LoVo (cell line): ENCODE measurements around the gene ATRX.
"Not testable (repeated sequence)": the region's sequence is repeated elsewhere in the genome, so short reads cannot be mapped to it uniquely, and the experiment has no call there.

Source experiments
- DNase-seq: peaks from one replicate; pipeline ENCODE4 v3.0.0-alpha.2; 2016; ENCODE audit warnings: low spot score

Gene ATRX

DNA sequence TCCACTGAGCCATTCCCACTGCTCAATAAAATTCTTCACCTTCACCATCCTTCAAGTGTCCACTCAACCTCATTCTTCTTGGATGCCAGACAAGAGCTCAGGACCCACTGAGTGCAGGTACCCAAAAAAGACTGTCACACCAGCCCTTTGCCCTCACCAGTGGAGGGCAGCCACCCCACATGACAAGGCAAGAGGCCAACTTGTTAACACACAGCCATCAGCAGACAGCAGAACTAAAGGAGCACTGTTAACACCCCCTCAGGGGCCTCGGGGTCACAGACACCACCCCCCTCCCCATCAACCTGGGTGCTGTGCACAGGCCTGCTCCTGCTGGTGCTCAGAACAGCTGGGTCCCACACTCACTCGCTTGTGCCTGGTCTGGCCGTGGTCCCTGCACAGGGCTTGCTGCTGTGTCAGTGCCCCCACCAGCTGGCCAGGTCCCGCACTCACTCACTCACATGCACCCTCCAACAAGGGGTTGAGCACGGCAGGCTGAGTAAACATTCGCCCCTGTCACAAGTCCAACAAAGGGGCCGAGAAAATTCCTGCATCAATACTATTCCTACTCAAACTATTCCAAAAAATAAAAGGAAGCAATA, 54.1 kb downstream of the ATRX start:
- no peak for DNase-seq

DNA sequence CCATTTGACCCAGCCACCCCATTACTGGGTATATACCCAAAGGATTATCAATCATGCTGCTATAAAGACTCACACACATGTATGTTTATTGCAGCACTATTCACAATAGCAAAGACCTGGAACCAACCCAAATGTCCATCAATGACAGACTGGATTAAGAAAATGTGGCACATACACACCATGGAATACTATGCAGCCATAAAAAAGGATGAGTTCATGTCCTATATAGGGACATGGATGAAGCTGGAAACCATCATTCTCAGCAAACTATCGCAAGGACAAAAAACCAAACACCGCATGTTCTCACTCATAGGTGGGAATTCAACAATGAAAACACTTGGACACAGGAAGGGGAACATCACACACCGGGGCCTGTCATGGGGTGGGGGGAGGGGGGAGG, 59.9 kb downstream of the ATRX start:
- not testable (repeated sequence) for DNase-seq

DNA sequence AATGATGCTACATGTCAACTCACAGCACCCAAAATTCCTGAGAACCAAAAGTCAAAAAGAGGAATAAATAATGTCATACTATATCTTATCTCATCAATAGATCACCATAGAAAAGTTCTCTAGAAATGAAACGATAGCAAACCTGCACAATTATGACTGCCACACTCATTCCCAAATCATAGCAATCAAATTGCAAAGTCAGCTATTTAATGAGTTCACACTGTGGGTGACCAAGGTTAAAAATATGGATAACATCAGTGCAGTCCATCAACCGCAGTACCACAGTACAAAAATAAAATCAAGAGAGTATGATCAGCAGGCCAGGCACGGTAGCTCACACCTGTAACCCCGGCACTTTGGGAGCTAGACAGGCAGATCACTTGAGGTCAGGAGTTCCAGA, 62.3 kb downstream of the ATRX start:
- no peak for DNase-seq

DNA sequence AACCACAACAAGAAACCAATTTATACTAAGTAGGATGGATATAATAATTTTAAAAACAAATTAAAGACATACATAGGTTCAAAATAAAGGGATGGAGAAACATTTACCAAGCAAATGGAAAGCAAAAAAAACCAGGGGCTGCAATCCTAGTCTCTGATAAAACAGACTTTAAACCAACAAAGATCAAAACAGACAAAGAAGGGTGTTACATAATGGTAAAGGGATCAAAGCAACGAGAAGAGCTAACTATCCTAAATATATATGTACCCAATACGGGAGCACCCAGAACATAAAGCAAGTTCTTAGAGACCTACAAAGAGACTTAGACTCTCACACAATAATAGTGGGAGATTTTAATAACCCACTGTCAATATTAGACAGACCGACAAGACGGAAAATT, 66.6 kb downstream of the ATRX start:
- no peak for DNase-seq

DNA sequence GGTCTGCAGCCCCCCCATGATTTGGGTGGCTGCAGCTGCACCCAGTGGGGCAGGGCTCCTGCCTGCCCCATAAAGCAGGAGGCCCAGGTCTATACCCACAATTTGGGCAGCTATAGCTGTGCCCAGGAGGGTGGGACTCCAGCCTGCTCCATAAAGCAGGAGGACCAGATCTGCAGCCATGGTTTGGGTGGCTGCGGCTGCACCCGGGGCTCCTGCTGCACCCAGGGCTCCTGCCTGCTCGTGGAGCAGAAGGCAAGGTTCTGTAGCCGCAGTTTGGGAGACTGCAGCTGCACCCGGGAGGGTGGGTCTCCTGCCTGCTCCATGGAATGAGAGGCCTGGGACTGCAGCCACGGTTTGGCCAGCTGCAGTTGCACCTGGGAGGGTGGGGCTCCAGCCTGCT, 81.1 kb downstream of the ATRX start:
- no peak for DNase-seq

DNA sequence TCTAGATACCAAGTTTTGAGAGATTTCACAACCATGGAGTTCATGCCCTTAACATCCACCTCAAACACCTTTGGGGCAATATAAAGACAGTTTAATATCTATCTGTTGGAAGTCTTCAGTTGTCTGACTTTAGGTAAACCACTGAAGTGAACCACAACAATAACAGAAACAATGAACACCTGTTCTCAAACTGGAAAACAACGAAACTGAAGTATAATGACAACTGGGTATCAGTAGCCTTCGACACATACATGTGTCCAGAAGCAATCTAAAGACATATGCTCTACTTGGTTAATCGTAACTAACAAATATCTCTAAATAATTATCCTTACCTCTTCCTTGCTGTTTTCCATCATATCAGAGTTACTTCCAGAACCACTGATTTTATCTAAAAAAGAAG, 87.8 kb downstream of the ATRX start:
- no peak for DNase-seq

DNA sequence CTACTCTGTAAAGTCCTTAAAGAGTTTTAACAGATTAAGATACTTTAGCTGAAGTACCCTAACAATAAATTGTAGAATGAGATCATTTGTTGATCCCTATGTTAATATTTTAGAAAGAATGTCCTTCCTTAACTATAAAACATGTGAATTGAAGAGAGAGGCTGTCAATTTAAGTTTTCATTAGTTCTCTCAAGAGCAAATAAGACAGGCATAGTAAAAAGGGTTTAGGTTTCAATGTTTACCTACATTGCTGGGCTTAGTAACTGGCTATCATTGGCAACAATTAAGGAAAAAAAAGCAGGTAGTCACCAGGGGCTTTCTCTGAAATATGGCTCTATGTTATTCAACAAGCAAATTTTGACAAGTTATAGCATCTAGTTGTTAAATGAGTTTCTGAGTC, 91.5 kb downstream of the ATRX start:
- no peak for DNase-seq

DNA sequence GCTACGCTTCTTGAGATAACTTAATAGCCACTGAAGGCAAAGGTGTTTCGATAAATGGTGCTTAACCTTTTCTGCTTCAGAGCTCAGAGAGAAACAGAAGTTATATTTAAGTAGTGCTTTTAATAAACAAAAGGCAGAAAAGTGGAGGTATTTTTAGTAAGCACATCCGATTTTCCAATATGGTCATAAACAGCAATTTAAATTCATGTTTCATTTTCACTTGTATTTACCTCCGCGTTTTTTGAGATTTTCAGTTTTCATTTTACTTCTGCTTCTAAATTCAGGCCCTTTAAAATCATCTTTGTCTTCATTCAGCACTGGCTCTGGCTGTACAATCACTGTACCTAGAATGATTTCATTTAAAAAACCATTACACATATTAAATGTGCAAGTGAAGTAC, 92.4 kb downstream of the ATRX start:
- DNase-seq = no peak

DNA sequence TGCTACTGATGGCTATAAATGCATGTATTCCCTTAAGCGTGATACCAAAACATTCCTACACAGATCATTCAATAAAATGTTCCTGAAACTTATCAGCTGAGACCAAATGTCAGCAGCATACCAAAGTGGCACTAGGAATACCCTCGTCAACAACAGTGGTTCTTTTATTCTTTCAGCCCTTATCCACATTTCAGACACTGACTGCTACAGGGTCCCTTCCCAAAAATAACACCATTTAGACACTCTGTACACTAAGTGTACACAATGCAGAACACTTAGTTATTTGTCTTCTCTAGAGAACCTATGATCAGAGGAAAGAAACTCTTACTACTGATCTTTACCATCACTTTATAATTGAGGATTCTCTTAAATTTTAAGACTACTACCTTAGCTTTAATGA, 94.1 kb downstream of the ATRX start:
- no peak for DNase-seq

DNA sequence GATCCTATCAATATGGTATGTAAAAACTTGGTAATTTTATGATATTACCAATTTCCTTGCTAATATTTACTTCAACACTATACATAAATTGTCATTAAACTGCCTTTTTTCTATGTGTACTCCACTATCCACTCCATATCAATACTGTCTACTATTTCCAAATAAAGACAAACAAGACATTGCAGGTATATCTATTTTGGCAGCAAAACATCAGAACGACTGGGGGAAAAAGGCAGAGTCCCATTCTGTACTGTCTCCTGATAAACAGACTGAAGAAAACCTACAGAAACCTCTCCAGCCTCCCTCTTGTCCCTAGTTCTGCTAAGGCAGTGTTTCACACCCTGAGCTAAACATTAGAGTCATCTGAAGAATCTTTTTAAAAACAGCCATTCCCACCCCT, 96.6 kb downstream of the ATRX start:
- no peak for DNase-seq

DNA sequence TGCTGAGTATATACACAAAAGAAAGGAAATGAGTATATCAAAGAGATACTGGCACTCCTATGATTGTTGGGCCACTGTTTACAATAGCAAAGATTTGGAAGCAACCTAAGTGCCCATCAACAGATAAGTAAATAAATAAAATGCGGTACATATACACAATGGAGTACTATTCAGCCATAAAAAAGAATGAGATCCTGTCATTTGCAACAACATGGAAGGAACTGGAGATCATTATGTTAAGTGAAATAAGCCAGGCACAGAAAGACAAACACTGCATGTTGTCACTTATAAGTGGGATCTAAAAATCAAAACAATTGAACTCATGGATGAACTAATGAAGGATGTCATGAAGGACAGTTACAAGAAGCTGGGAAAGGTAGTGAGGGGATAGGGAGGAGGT, 100.3 kb downstream of the ATRX start:
- not testable (repeated sequence) for DNase-seq

DNA sequence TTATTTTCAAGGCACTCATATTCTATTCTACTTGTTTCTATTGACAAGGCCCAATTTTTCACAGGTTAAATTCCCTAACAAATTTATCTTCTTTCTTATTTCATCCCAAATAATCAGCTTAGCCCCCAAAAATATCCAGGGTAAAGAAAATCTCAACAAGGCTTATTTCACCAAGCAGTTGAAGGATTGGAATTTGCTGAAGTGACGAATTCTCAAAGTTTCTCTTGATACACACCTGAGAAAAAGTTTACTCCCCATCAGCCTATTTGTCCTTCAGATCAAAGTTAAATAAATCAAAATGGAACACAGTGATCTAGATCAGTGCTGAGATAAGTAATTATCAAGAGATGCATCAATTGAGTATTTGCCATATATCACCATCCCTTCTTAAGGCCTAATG, 106.9 kb downstream of the ATRX start:
- no peak for DNase-seq

DNA sequence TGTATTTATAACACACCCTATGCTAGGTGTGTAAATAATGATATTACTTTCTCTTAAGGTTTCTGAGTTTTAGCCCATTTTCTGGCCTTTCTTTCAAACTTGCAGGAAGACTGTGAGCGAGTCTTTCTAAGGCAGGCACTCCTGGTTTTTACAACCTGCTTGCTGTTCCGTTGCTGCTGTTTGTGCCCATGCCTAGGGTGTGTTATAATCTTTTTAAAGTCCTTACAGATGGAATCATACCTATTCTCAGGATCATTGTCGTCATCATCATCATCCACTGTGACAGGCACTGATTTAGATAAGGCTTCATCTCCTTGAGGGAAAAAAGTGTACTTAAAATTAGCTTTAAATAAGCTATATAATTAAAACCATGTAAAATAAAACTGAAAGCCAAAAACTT, 110.0 kb downstream of the ATRX start:
- no peak for DNase-seq

DNA sequence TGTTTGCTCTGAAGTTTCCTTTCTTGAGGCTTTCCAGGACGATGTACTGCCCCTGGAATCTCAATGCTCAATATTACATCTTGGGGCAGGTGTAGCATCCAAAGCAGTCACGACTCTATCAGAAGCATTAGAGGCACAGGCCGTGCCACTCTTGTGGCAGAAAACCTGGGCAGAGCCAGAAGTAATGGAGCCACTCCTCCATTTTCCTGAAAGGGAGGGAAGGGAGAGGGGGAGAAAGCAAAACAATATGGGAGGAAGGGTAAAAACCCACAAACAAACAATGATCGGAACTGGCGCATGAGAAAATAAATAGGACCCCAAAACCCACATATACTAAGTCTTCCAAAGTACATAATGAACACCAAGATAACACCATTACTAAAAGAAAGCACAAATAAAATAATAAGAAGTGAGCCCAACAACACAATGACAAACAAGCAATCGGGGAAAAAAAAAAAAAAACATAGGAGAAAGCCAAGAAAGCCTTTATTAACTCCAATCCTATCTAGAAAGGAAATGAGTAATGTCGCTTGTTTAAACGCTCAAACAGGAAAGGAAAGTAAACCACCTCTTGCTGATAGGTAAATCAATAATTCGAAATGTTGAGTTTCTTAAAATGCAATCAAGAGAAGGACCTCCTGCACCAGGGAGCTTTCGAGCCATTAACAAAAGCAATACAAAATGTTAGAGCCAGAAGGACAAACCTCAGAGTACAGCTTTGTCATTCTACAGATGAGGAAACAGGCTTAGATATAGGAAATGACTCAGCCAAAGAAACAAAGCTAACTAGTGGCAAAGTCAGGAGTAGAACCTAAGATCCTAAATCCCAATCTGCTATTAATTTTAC, 117.4 kb downstream of the ATRX start:
- DNase-seq = no peak

DNA sequence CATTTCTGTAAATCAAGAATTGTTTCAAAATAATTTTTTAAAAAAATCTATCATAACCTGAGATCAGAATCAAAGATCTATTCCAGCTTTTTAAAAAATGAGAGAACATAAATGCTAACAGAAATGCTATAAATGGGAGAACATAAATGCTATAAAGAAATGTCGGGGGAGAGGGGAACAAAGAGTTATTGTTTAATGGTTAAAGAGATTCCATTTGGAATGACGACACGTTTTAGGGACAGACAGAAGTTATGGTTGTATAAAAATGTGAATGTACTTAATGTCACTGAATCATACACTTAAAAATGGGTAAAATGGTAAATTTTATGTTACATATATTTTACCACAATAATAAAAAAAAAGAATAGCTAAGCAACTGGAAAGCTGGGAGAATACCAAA, 127.1 kb downstream of the ATRX start:
- no peak for DNase-seq

DNA sequence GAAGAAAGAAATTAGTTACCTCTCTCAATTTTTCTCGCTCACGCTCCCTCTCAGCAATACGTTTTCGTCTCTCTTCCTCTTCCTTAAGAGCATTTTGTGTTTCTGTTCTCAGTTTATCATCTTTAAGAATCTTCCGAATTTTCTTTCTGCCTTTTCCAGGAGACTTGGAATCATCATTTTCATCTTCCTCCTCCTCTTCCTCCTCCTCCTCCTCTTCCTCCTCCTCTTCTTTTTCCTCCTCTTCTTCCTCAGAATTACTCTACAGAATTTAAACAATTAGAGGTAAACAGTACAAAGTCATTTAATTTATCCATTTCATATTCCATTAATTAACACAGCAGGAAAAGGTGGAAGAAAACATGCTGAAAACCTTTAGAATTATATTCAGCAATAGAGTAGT, 133.9 kb downstream of the ATRX start:
- DNase-seq = no peak

DNA sequence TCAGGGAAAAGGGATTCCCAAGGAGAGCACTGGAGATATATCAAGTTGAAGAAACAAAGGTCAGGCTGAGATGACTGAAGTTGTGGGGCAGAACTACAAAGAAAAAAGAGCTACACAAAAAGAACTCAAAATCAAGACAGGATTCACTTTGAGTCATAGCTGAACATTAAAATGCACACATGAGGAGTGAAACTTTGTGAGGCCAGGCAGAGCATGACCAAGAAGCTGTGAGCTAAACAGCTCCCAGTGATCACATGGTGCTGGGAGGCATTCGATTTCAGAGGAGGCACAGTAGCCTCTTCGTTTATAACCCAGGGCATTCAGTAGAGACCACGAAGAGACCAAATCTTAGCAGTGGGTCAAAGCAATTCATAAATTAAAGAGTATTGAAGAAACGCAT, 145.3 kb downstream of the ATRX start:
- DNase-seq = no peak

DNA sequence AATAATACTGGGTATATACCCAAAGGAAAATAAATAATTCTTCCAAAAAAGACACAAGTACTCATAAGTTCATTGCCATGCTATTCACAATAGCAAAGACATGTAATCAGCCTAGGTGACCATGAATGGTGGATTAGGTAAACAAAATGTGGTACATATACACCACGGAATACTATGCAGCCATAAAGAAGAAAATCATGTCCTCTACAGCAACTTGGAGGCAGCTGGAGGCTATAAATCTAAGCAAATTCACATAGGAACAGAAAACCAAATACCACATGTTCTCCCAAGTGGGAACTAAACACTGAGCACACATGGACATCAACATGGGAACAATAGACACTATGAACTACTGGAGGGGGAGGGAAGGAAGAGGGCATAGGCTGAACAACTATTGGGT, 146.2 kb downstream of the ATRX start:
- no peak for DNase-seq

DNA sequence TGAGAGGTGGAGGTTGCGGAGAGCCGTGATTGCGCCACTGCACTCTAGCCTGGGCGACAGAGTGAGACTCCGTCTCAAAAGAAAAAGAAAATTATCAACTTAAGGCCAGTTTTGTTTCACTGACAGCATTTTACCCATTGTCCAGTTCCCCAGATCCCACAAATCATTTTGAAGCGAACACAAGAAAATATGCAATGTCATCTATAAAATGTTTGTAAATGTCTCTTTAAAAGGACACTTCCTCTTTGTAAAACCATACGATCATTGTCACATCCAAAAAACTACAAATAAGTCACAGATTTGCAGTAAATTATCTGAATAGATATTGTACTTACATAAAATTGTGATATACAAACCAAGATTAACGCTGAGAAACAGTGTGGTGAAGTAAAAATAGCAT, 147.6 kb downstream of the ATRX start:
- no peak for DNase-seq

DNA sequence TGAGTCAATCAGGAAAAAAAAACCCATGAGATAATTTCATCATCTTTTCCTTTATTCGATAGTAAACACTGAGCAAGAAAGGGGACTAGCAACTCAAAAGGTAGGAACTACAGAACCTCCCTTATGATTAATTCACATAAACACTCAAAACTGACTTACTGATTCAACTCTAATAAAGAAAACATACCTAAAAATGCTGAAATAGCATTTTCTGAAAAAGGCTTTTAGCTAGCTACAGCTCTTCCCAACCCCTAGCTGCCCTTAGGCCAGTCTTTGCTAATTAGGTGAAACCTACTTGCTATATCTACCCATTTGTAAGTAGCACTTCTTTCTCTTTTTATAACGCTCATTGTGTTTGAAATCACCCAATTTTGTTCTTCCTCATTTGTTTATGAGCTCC, 150.6 kb downstream of the ATRX start:
- DNase-seq = no peak

DNA sequence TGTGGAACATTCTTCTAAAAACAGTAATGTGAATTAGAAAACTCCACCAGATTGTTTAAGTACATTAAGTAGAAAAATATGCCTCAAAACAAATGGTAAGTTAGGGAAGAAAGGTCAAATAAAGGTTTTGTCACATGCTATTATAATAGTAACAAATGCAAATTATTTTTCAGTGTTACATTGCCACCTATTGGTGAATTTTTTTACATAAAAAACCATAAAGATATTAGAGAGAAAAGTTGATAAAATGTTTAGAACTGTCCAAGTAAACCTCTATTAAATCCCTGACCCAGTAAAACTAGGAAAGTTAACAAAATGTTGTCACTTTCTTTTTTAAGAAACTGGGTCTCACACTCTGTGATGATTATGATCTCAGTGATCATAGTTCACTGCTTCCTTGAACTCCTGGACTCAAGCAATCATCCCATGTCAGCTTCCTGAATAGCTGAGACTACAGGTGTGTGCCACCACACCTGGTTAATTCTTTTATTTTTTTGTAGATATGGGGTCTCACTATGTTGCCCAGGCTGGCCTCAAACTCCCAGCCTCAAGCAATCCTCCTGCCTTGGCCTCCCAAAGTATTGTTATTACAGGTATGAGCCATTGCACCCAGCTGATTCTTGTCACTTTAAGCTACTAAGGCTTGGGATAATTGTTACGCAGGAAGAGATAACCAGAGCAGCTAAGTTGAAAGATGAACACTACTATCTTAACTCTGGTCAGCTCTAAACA, 157.6 kb downstream of the ATRX start:
- no peak for DNase-seq

DNA sequence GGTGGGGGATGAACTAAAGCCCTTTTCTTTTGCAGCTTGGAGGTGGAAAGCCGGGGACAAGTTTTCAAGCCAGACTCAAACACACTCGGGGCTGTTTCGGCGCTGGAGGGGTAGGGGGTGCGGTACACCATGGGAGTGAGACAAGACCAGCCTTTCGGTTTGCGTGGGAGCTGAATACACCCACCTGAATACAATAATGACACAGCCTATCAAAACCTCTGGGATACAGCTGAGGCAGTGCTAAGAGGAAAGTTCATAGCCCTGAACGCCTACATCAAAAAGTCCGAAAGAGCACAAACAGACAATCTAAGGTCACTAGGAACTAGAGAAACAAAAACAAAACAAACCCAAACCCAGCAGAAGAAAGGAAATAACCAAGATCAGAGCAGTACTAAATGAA, 163.3 kb downstream of the ATRX start:
- DNase-seq = no peak

DNA sequence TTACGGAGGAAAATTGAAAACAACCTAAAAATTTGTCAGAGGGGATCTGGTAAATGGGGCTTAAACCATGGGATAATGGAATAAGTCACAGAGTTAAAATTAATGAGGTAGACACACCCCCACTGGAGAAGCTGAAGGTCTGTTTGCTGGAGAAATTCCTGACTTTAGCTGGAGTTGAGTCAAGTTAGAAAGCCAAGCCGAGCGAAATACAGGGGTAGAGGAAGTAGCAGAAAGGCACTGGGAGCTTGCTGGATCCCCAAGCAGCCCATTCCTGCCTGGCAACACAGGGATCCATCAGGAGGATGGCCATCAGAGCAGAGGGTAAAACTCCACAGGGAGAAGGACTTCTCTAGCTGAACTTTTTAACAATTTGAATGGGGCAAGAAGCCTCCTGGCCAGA, 163.8 kb downstream of the ATRX start:
- DNase-seq = no peak
